Measurements from ENCODE around the gene THAP9.
A peak's percentile ranks its signal among the peaks of the same experiment; 100 is the strongest.
"Not testable (repeated sequence)": the region's sequence is repeated elsewhere in the genome, so short reads cannot be mapped to it uniquely, and the experiment has no call there.

Gene THAP9

DNA sequence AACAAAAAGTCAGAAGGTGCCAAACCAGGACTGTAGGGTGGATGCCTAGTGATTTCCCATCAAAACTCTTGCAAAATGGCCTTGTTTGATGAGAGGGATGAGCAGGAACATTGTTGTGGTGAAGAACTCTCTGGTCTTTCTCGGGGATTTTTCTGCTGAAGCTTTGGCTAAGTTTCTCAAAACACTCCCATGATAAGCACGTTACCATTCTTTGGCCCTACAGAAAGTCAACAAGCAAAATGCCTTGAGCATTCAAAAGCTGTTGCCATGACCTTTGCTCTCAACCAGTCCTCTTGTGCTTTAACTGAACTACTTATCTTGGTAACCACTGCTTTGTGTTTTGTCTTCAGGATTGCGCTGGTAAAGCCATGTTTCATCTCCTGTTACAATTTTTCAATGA, 6.6 kb upstream of the THAP9 start:
- peak; percentile 18 for DNase-seq

DNA sequence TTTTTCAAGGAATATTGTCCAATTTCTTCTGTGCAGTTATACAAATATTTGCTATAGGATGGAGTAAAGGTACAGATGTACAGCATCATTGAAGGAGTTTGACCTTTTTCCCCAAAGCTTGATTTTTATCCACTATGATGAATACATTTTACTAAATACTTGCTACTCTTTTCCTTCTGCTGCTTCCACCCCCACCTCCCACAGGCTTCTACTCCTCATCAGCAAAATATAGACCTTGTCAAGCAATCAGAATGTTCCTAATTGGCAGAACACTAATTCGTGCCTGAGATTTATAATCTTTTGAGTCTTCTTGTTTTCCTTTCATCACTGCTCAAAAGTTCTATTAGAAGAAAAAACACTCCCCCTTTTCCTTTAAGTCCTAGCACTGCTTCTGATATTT, 3.8 kb upstream of the THAP9 start:
- no peak for DNase-seq

DNA sequence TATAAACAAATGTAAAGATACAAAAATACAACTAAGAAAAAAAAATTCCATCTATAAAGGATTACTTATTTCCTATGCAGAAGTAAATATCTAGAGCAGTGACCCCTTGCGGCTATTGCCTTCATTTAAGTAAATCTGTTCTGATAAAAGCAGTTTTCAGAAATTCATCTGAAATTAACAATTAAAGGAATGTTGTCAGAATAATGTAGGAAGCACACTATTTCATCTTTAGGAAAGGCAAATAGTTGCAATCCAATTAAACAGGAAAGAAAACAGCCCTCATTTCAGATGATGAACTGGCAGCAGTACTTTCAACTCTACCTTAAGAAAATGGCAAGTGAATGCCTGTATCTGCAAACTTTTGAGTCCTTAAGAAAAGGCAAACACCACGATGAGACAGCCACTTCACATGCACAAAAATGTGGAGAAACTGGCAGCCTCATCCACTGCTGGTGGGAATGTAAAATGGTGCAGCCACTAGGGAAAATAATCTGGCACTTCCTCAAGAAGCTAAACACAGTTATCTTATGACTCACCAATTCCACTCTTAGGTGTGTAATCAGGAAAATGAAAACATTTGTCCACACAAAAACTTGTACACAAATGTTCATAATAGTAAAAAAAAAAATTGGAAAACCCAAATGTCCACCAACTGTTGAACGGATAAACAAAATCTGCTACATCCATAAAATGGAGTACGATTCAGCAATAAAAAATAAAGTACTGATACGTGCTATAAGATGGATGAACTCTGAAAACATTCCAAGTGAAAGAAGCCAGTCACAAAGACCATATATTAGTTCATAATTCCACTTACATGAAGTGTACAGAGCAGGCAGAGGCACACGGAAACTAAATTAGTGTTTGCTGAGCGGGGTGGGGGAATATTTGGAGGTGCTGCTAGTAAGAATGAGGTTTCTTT, 2.0 kb upstream of the THAP9 start:
- DNase-seq: peak; percentile 89

DNA sequence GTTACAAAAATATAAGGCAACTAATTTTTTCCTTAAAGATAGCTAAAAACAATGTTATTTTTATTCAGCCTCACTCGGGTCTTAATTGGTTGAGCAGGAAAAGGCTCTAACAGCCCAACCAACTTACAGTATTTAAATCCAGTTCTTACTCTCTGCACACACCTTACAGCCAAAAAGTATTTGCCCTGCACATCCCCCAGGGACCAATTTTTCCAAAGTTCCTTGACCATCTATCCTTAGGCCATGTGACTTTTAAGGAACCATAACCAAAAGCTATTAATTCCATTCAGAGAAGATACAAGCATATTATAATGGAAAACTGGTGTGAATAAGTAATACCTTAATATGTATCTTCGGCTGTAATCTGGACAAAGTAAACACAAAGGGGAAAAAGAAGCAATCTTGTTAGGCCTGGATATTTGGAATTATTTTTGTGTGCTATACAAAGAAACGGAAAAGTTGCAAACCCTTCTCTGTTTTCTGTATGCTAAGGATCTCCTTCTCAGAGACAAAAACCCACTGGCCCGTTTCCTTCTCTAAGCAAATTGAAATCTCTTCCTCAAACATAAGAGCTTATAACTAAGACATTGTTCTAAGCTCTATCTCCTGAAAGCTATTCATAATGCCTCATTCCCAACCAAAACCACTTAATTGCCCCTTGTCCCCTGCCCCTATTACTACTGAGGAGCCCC, 1.0 kb upstream of the THAP9 start:
- no peak for DNase-seq

DNA sequence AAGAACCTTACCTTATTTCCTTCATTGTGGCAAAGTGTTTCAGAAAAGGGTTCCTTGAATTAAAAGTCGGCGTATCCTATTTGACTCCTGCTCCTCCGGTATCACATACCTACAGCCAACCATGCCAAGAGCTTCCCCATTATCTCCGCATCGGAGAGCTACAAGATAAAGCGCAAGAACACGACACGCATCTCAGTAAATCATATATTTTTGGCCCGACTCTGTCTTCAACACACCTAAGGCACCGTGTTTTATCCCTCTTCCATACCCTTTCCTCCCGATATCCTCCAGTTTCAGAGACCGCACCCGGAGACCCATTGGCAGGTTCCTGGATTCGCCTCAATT, 497 bp upstream of the THAP9 start:
- no peak for DNase-seq

DNA sequence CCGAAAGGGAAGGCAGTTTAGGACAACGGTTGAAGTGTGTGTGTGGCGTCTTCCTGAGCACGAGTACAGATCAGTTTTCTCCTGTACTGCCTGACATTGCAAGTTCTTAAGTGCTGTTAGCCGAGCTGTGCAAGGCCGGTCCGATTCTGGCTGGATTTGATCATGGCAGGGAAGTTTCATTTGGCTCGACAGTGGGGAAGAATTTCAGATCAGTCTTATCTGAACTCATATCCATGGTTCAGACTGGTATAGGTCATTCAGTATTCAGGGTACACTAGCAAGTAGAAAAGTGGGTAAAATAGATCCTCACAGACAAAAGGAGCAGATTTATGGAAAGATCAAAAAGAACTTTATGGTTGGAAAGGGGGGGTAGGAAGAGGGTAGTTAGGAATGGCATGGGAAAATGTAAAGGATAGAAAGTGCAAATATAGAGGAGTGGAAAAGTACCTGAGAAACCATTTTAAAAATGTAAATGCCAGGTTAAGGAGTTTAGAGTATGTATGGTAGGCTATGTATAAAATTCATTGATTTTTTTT, 716 bp downstream of the THAP9 start:
- no peak for DNase-seq

DNA sequence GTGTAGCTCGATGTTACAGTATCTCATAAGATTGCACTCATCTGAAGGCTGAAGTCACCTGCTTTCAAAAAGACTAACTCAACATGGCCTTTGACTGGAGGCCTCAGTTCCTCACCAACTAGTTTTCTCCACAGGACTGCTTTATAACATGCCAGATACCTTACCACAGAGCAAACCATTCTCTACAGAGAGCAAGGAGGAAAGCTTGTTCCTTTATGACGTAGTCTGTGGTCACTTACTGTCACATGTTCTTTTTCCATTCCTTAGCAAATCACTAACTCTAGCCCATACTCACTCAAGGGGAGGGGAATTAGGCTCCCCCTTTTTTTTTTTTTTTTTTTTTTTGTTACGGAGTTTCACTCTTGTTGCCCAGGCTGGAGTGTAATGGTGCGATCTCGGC, 3.2 kb downstream of the THAP9 start:
- no peak for DNase-seq

DNA sequence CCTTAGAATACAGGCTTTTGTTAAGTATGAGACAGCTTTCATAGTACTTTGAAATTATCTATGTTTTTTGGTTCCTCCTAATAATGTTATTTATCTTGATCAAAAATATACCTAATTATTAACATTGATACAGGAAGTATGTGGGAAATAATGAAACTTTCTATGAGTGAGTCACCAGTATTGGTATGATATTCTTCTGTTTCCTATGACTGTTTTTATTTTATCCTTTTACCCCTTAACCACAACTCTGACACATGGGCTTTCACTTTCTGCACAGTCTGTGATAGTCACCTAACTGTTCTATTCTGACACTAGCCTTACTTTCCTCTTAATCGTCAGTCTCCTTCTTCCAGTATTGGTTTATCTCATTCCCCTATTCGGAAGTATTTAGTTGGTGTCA, 4.7 kb downstream of the THAP9 start:
- DNase-seq: peak; percentile 32

DNA sequence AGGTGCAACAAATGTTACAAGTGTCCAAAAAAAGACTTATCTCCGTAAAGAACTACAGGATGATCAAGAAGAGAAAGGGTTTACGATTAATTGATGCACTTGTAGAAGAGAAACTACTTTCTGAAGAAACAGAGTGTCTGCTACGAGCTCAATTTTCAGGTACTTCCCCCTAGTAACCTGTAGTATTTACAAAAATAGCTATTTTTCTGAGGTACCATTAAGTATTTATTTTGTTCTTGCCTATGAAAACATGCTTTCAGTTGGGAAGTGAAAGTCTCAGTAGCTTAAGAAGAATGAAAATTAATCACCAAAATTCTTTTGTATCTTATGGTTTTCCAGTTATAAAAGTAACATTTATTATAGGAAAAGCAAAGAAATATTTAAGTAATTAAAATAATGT, 5.9 kb downstream of the THAP9 start:
- no peak for DNase-seq

DNA sequence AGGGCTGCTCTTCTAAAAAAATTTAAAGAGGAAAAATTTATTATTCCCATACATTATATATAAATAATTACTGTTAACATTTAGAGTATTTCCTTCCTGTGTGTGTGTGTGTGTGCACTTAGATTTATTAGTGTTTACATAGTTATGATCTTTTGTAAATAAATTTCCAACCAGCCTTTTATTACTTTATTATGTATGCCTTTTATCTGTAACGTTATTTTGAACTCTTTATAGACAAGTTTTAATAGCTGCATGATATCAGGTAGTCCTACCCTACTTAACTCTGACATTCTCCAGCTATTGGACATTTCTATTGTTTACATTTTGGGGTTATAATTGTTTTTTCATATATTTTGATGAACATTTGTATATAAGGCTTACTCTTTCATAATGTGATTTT, 8.8 kb downstream of the THAP9 start:
- no peak for DNase-seq

DNA sequence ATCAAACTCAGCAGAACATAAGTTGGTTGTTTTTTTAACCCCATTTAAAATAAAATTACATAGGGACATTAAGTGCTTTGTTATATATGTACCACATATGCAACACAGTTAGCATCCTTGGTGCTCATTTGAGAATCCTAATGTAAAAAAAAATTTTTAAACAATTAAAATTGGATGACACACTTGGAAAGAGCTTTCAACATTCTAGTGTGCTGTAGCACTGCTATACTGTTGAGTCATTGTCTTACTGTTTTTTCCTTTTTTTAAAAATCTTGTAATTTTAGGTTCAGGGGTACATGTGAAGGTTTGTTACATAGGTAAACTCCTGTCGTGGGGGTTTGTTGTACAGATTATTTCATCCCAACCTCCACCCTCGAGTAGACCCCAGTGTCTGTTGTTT, 12.8 kb downstream of the THAP9 start:
- no peak for DNase-seq

DNA sequence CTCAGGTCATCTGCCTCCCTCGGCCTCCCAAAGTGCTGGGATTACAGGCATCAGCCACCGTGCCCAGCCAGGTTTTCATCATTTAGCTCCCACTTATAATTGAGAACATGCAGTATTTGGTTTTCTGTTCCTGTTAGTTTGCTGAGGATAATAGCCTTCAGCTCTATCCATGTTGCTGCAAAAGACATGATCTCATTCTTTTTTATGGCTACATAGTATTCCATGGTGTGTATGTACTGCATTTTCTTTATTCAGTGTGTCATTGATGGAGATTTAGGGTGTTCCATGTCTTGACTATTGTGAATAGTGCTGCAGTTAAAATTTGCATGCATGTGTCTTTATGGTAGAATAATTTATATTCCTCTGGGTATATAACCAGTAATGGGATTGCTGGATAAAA, 13.4 kb downstream of the THAP9 start:
- DNase-seq: not testable (repeated sequence)

DNA sequence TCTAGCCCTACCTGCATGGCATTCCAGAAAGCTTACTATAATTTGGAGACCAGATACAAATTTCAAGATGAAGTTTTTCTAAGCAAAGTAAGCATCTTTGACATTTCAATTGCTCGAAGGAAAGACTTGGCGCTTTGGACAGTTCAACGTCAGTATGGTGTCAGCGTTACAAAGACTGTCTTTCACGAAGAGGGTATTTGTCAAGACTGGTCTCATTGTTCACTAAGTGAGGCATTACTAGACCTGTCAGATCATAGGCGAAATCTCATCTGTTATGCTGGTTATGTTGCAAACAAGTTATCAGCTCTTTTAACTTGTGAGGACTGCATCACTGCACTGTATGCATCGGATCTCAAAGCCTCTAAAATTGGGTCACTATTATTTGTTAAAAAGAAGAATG, 17.6 kb downstream of the THAP9 start:
- no peak for DNase-seq

DNA sequence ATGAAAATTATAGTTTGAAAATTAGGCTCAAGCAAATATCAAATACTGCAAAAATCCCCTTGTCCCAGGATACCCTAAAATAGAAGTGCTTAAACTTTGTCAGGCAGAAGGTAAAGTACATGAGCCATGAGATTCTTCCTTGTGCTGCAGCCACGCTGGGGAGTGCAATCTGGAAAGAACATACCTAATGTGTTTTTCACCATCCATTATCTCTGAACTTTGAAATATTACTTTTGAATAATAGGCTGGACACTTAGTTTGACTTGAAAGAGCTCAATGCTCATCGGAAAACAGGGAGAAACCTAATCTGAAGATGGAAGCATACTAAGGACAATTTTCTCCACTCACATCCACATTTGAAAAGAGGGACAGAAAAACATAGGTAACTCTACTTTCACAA, 18.9 kb downstream of the THAP9 start:
- DNase-seq: no peak

DNA sequence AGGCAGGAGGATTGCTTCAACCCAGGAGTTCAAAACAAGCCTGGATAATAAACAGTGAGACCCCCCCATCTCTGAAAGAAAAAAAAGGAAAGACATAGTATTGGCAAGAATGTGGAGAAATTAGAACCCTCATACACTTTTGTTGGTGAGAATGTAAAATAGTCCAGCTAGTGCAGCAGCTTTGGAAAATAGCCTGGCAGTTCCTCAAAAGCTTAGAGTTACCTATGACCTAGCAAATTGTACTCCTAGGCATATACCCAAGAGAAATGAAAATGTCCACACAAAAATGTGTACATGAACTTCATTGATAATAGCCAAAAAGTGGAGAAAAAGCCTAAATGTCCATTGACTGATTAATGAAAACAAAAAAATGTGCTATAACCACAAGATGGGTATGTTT, 21.3 kb downstream of the THAP9 start:
- no peak for DNase-seq

DNA sequence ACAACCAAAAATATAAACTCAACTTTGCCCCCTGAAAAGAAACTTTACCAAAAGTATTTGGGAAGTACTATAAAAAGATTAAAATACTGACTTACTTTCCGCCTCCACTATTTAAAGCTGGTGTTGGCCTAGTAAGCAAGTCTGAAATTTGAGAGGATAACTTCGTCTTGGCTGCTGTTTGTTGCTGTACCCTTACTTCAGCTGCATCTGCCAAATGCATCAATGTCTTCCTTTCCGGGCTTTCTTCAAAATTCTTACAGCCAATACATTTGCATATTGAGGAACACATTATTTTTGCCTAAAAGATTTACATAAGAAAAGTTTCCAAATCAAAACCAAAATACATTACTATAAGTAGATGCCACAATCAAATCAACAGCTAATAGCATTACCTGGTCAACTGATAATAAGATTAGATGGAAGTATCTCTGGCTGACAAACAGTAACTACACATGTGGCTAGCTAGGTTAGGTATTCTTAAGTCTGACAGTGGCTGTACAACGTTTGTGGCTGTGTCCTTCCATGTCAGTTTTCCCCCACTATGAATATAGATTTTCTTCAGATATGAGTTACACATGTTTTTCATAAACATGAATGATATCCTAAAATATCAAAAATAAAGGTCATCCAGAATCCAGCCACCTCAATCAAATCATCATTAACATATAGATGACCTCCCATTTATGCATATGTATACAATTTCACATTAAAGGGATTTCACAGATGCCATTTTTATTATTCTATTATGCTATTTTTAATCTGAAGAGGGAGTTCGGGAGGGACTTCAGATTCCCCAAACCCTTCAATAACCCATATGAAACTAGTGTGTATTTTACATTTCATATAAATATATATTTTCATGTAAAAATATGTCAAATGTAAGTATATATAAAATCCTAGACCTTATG, 30.6 kb downstream of the THAP9 start:
- no peak for DNase-seq

DNA sequence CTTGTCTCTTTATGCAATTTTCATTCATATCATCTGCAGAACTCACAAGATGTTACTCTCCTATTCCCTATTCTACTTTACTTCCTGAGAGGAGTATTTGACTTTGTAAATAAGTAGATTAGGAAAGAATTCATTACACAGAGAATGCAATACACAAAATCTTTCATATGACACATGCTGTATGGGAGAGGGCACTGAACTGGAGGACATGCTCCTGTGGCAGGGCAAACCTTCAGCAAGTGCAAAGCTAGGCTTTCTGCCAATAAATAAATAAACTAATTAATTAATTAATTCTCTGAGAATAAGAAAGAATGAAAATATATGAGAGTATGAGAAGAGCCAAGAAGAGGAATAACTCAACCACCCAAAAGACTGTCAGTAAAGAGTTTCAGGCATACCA, 33.9 kb downstream of the THAP9 start:
- no peak for DNase-seq

DNA sequence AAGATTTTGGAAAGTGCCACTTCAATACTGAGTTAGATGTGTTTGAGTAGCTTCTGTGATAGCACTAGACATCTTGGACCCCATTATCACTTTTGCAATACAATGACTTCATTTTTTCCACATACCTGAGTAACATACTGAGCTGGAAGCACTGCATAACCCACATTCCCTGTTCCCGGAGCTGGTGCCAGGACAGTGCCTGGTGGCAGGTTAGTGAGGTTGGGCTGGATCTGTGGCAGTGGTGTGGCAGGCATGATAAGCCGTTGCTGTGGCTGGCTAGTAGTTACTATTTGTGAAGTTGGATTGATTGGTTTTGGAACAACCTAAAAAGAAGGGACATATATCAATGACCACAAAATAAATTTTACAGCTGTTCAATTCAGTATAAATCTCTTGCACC, 38.9 kb downstream of the THAP9 start:
- DNase-seq: no peak

DNA sequence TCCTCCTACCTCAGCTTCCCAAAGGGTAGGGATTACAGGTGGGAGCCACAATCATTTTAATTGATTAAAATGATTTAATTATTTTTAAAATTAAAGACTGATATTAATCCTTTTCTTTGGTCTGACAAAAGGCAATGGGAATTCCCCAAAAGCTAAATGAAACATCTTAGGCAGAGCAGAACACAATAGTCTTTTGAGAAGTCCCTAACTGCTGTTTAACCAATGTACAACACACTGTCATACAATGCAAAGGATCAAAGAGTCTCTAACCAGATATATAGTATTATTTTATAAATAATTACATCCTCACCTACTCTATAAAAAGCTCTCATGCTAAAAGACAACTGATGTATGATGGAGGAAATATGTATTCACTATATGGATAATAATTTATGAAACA, 47.0 kb downstream of the THAP9 start:
- DNase-seq: no peak

DNA sequence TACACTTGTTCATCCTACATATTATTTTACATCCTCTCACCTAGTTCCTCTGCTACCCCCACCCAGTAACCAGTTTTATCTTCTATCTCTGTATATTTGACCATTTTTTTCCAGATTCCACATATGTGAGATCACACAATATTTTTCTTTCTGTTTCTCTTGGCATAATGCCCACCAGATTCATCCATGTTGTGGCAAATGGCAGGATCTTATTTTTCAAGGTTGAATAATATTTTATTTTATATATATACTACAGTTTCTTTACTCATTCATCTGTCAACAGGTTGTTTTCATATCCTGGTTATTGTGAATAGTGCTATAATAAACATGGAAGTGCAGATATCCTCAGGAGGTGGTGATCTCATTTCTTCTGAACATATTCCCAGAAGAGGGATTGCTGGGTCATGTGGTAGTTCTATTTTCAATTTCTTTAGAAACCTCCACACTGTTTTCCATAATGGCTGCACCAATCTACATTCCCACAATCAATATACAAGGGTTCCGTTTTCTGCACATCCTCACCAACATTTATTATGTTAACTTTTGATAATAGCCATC, 48.2 kb downstream of the THAP9 start:
- DNase-seq: peak; percentile 30

DNA sequence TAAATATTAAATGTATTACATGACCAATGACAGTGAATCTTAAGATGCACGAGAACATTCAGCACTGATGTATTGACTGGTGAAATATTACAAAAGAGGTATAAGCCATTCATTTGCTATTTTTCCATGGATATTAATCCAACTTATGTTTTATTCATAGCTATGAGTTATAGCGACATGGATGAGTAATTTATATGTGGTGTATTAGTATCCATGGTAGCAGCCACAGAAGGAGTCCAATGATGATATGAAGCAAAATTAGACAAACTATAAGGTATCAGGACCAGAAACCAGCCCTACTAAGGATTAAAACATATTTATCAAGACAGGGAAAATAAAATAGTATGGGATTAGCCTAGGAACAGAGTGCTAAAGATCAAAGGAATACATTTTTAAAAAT, 50.7 kb downstream of the THAP9 start:
- peak; percentile 9 for DNase-seq

DNA sequence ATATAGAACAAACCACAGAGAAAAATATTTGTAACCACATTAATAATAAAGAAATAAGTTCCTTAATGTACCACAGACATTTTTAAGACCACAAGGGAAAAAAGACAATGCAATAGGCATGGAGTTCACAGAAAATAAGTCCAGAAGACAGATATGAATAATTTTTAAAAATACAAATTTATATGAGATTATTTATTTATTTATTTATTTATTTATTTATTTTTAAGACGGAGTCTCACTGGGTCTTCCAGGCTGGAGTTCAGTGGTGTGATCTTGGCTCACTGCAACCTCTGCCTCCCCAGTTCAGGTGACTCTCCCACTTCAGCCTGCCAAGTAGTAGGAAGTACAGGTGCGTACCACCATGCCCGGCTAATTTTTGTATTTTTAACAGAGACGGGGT, 53.7 kb downstream of the THAP9 start:
- peak; percentile 71 for DNase-seq

DNA sequence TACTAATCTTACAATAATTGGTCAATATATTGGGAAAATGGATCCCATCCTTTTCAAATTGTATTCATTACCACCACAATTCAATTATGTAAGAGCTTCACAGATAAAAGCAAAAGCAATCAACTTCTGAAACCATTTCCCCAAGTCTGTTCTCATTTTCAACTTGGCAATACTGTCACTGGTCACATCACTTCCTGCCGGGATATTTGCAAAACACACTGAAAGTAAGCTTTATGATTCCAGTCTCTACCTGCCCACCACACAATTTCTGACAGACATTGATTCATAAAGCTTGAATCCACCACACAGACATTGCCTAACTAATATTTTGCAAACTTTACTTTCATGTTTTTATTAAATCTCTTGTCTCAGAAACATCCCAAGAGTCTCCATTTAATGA, 56.5 kb downstream of the THAP9 start:
- DNase-seq: no peak
